NCI-H2196 (cell line): Measurements from ENCODE around the gene CHCHD3.

Experiments used
- DNase-seq: peaks from one replicate; lab custom pipeline; 2025; ENCODE audit not compliant: unreplicated experiment; lab: John Stamatoyannopoulos, UW

The CHCHD3 gene

GRCh38 chr7:133079296-133079695 lies 2.6 kb downstream of the CHCHD3 start:
- DNase-seq = no peak

- DNase-seq = no peak
Observed at GRCh38 chr7:133077394-133077793, 4.5 kb downstream of the CHCHD3 start.

GRCh38 chr7:133076142-133076541 lies 5.7 kb downstream of the CHCHD3 start:
- no peak for DNase-seq

GRCh38 chr7:133071506-133071905 lies 10.4 kb downstream of the CHCHD3 start:
- DNase-seq = no peak

GRCh38 chr7:133070562-133070961 lies 11.3 kb downstream of the CHCHD3 start:
- DNase-seq = peak; percentile 40

GRCh38 chr7:133065301-133065700 lies 16.6 kb downstream of the CHCHD3 start:
- no peak for DNase-seq

GRCh38 chr7:133064082-133064820 lies 17.6 kb downstream of the CHCHD3 start:
- DNase-seq = no peak

GRCh38 chr7:133061792-133062191 lies 20.1 kb downstream of the CHCHD3 start:
- no peak for DNase-seq

GRCh38 chr7:133061357-133061756 lies 20.5 kb downstream of the CHCHD3 start:
- no peak for DNase-seq

GRCh38 chr7:133060004-133060403 lies 21.9 kb downstream of the CHCHD3 start:
- no peak for DNase-seq

- DNase-seq = no peak
Observed at GRCh38 chr7:133059263-133059662, 22.6 kb downstream of the CHCHD3 start.

- DNase-seq = peak; percentile 17
Observed at GRCh38 chr7:133056370-133057238, 25.3 kb downstream of the CHCHD3 start.

- DNase-seq = no peak
Observed at GRCh38 chr7:133054162-133054840, 27.6 kb downstream of the CHCHD3 start.

- no peak for DNase-seq
Observed at GRCh38 chr7:133053321-133053891, 28.5 kb downstream of the CHCHD3 start.

- no peak for DNase-seq
Observed at GRCh38 chr7:133052826-133053225, 29.1 kb downstream of the CHCHD3 start.

GRCh38 chr7:133052401-133052756 lies 29.5 kb downstream of the CHCHD3 start:
- no peak for DNase-seq

- no peak for DNase-seq
Observed at GRCh38 chr7:133051719-133052400, 30.0 kb downstream of the CHCHD3 start.

- DNase-seq = no peak
Observed at GRCh38 chr7:133051066-133051465, 30.8 kb downstream of the CHCHD3 start.

GRCh38 chr7:133050200-133050995 lies 31.5 kb downstream of the CHCHD3 start:
- no peak for DNase-seq

- DNase-seq = no peak
Observed at GRCh38 chr7:133048589-133048988, 33.3 kb downstream of the CHCHD3 start.
